ENCODE measurements around the gene ARHGEF17.
A peak's percentile ranks its signal among the peaks of the same experiment; 100 is the strongest.

The ARHGEF17 gene

GRCh38 chr11:73383249-73384124 is 75.4 kb downstream of the ARHGEF17 start:
- DNase-seq: no peak

- no peak for DNase-seq
Measured at GRCh38 chr11:73384125-73384441, 76.0 kb downstream of the ARHGEF17 start.

GRCh38 chr11:73384531-73384871 is 76.4 kb downstream of the ARHGEF17 start:
- no peak for DNase-seq

GRCh38 chr11:73384872-73385689 is 77.0 kb downstream of the ARHGEF17 start:
- peak; percentile 49 for DNase-seq

- no peak for DNase-seq
Measured at GRCh38 chr11:73386016-73386415, 77.9 kb downstream of the ARHGEF17 start.

- DNase-seq: no peak
Measured at GRCh38 chr11:73386546-73386945, 78.5 kb downstream of the ARHGEF17 start.

- DNase-seq: no peak
Measured at GRCh38 chr11:73387594-73388264, 79.7 kb downstream of the ARHGEF17 start.

GRCh38 chr11:73388265-73389133 is 80.4 kb downstream of the ARHGEF17 start:
- no peak for DNase-seq

- no peak for DNase-seq
Measured at GRCh38 chr11:73389134-73389525, 81.1 kb downstream of the ARHGEF17 start.

- DNase-seq: no peak
Measured at GRCh38 chr11:73389916-73390315, 81.8 kb downstream of the ARHGEF17 start.

GRCh38 chr11:73390601-73391565 is 82.8 kb downstream of the ARHGEF17 start:
- no peak for DNase-seq

GRCh38 chr11:73391665-73392064 is 83.6 kb downstream of the ARHGEF17 start:
- DNase-seq: no peak

- no peak for DNase-seq
Measured at GRCh38 chr11:73392108-73393010, 84.3 kb downstream of the ARHGEF17 start.

GRCh38 chr11:73393011-73393380 is 84.9 kb downstream of the ARHGEF17 start:
- no peak for DNase-seq

- peak; percentile 74 for DNase-seq
Measured at GRCh38 chr11:73393479-73394415, 85.7 kb downstream of the ARHGEF17 start.

GRCh38 chr11:73394416-73395296 is 86.6 kb downstream of the ARHGEF17 start:
- DNase-seq: no peak

- no peak for DNase-seq
Measured at GRCh38 chr11:73395297-73396208, 87.5 kb downstream of the ARHGEF17 start.
